ENCODE results near the gene RUSC2.
"Not testable (repeated sequence)": the region's sequence is repeated elsewhere in the genome, so short reads cannot be mapped to it uniquely, and the experiment has no call there.

The RUSC2 gene

DNA sequence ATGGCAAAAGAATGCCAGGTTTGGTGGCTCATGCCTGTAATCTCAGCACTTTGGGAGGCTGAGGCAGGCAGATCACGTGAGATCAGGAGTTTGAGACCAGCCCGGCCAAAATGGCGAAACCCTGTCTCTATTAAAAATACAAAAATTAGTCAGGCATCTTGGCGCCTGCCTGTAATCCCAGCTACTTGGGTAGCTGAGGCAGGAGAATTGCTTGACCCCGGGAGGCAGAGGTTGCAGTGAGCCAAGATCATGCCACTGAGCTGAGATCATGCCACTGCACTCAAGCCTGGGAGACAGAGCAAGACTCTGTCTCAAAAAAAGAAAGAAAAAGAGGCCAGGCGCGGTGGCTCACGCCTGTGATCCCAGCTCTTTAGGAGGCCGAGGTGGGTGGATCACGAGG lies 8.3 kb downstream of the RUSC2 start:
- DNase-seq = not testable (repeated sequence)

DNA sequence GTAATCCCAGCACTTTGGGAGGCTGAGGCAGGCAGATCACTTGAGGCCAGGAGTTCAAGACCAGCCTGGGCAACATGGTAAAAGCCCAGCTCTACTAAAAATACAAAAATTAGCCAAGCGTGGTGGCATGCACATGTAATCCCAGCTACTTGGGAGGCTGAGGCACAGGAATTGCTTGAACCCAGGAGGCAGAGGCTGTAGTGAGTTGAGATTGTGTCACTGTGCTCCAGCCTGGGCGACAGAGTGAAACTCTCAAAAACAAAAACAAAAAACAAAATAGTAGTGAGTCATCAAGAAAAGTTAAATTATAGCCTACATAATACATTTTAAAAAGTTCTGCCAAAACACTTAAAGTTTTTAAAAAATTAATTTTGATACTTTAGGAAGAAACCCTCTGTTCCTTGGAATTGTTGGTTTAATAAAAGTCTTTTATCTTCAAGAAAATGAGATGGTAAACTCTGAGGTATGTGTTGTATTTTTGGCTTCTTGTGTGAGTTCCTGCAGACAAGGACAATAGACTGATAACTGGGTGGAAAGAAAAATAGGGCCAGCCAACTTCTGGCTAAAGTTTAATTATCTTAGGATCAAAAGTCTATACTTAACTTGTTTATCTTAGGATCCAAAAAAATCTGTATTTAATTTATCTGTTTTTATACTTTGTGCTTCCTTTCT lies 9.3 kb downstream of the RUSC2 start:
- DNase-seq = no peak

DNA sequence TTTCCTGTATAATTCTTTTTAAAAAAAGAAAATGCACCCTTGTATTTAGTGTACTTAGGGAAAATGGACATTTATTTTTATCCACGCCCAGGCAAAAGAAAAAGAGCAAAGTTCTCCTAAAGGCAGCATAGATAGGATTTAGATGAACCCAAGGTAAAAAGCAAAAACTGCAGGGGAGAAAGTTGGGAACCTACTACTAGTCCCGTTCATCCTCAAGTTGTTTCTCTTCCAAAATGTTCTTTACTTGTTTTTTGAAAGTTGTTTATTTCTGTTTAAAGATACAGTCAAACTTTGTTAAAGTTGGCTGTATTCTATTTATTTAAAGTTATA lies 9.8 kb downstream of the RUSC2 start:
- no peak for DNase-seq

DNA sequence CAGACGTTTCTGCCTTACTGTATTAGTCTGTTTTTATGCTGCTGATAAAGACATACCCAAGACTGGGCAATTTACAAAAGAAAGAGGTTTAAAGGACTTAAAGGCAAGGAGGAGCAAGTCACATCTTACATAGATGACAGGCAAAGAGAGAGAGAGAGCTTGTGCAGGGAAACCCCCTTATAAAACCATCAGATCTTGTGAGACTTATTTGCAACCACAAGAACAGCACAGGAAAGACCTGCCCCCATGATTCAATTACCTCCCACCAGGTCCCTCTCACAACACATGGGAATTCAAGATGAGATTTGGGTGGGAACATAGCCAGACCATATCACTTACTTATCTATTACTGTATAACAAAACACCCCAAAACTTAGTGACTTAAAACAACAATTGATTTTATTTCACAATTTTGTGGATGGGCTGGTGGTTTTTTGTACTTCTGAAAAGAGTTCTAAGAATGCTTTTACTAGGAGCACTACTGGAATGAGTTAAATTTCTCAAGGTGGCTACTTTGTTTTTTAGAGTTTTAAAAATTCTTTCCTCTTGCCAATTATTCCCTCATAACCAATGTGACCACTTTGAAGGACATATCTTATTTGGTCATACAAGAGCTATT lies 10.3 kb downstream of the RUSC2 start:
- DNase-seq = no peak

DNA sequence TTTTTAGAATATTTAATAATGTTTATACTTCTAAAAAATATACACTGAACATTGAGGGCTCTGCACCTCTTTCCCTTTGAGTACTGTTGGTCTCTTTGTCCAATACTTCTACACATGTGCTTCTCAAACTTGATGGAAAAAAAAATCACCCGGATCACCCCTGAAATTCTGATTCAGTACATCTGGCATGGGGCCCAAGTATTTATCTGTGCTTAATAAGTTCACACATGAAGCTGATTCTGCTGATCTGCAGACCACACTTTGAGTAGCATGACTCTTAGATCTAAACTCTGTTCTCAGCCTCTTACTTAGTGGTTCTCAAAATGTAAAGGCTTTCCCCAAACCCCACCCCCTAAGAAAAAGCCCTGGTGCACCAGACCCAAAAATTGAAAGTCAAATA lies 12.0 kb downstream of the RUSC2 start:
- DNase-seq = no peak

DNA sequence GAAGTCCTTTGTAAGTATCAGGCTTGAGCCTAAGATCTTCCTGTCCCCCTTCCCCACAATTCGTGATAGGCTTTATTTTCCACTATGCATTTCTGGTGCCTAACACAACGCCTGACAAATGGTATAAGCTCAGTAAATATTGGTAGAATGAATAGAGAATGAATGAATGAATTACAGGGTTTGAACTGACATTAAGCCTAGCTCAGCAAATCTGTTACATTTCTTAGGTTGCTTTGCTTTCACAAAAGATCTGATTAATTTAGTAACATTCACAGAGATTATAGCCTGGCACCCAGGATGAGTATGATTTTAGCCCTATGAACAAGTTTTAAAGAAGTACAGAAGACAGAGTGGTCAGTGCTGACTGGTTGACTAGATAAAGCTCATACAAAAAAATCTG lies 16.4 kb downstream of the RUSC2 start:
- DNase-seq = no peak

DNA sequence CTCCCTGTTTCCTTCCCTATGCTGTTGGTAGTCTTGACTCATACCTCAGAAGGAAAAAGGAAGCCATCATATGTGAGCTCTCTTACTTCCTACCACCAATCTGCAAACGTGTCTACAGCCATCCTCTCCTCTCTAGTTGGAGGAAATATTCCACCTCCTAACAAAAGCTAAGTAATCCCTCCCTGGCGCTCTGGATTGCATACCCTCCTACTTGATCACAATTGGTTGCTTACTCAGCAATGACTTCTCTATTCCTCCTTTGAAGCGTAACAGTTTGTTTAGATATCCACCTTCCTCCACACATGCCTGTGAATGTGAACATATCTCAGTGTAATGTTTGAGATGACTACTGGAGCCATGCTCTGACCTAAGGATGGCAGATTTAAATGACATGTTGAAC lies 18.2 kb downstream of the RUSC2 start:
- DNase-seq = no peak

DNA sequence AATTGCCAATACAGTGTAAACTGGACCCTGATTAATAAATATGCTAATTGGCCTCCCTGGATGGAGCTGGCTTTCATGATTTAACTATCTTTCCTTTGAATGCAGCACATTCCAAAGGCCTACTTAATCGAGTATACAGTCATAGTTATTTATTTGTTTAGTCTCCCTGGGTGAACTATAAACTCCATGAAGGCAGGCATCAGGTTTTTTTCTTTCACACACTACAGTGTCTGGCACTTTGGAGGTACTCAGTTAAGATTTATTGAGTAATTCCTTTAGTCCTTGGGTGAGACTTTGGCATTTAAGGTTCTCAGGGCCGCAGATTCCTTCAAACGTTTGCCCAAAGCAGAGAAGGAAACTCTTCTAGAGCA lies 20.5 kb downstream of the RUSC2 start:
- no peak for DNase-seq

DNA sequence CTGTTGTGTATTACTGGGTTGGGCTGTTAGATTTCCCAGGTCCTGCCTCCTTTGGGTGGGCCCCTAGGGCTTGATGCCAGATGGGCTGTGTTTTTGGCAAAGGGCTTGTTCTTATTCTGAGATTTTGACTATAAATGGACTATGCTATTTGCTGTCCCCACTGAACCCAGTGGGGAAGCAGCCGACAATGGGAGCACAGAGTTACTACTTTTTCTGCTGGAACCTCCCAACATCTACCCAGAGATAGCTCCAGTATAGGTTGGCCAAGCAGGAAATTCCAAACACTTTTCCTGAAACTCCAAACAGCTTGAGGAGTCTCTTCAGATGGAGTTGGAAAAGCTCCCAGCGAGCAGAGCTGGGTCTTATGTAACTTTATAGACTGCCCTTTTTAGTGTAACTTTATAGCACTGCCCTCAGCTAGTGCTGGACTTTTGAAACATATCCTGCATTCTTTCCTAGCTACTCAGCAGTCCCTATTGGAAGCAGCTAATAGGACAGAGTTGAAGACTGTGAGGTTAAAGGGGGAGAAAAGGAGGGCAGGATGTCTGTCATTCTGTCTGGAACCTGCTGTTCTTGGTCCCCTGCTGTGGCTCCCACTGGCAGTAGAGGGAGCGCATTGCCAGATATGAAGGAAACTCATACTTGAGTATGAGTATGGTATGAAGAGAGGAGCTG lies 21.0 kb downstream of the RUSC2 start:
- no peak for DNase-seq

DNA sequence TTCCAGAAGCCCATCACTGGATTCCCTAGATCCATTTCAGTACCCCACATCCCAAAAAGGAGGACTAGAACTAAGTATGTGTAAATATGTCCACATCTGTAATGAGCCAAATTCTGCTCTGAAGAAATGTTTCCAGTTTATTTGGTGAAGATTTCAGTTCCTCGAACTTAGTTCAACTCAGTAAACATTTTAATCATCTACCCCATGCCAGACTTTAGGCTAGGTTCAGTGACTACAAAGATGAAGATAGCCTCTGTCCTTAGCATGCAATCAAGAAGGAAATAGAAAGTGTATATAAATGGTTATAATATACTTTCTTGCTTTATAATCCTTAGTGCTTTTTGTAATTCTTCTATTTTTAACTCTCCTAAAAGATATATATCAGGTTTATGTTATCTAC lies 21.5 kb downstream of the RUSC2 start:
- DNase-seq = no peak

DNA sequence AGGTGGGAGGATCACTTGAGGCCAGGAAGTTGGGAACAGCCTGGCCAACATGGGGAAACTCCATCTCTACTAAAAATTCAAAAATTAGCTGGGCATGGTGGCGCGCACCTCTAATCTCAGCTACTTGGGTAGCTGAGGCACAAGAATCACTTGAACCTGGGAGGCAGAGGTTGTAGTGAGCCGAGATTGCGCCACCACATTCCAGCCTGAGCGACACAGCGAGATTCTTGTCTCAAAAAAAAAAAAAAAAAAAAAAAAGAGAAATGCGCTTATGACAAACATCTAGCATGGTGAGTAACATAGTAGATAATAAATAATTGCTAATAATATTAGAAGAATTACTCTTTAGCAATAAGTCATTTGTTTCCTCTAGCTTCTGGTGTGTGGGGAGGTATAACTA lies 25.9 kb downstream of the RUSC2 start:
- no peak for DNase-seq

DNA sequence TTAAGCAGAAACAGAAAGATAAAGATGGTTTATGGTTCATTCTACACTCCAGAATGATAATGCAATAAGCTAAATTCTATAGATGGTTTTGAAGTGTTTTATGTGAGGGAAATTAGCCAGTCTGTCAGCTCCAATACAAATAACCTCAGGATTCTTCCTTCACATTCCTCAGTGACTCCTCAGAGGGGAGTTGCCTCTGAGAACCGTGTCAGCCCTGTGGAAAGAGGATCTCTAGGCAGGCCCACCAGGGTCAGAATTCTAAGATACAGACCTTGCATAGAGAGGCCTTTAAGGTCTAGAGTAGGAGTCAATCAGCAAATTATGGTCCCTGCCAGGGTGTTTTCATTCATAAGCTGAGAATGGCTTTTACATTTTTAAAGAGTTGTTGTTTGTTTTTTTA lies 26.6 kb downstream of the RUSC2 start:
- DNase-seq = no peak

DNA sequence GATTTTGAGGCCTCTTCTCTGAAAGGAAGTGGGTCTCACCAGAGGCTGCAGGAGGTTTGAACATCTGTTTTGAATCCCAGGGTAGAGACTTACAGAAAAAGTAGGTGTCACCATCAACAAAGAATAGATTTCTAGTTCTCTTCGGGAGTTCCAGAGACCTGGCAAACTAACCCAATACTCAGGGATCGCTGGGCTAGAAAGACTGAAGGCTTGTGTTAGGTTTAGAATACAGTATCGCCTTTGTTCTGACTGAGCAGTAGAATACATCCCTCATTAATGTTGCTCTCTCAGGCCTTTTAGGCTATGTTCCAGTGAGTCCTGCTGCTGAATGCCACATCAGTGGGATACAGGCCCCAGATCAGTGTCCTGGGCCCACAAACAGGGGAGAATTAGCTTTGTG lies 27.2 kb downstream of the RUSC2 start:
- no peak for DNase-seq

DNA sequence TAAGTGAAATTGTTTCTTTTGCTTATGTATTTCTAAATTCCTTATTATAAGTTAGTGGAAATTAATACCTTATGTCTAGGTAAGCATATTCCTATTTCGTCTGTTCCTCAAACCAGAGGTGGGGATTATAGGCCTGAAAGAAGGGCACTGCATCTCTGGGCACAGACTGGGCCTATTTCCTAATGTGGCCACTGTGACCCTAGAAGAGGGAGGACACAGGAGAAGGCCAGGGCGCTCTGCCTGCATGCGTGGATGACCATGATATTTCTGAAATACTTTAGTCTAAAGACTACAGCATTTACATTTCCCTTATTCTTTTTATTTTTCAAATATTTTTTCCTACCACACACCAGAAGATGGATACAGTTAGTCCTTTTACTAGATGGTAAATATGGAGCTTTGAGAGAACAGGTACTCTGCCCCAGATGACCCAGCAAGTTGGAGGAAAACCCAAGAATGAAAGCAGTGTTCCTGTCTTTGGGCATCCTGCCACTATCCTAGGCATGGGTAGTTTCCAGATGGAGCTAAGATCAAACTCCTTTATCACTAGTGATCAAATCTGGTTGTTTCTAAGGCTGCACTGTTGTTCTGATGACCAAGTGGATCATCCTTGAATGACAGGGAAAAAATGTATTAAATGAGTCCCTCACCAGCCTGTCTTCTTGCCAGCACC lies 27.8 kb downstream of the RUSC2 start:
- DNase-seq = no peak

DNA sequence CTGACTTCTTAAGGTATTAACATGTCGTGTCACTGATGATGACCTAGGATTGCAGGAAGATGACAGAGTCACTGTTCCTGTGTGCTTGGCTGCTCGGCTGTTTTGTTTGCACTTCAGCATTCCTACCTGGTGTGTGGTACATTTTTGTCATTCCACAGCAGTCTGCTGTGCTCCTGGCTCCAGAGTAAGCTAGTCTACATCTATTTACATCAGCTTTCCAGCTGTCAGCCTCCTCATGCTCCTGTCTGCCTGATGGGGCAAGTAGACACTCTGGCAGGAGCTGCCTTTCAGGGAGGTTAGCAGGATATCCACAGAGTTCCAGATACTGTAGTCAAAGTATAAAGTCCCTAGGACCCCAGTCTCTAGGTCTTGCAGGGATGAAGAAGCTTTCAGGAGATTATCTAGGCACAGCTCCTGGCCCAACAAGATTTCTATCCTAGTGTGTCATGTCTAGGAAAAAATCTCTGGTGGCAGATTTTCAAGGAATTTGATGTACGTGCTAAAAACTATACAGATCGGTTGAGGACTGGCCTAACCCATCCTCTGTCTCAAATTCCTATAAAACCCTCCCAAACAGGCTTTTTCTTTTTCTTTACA lies 28.4 kb downstream of the RUSC2 start:
- DNase-seq = no peak

DNA sequence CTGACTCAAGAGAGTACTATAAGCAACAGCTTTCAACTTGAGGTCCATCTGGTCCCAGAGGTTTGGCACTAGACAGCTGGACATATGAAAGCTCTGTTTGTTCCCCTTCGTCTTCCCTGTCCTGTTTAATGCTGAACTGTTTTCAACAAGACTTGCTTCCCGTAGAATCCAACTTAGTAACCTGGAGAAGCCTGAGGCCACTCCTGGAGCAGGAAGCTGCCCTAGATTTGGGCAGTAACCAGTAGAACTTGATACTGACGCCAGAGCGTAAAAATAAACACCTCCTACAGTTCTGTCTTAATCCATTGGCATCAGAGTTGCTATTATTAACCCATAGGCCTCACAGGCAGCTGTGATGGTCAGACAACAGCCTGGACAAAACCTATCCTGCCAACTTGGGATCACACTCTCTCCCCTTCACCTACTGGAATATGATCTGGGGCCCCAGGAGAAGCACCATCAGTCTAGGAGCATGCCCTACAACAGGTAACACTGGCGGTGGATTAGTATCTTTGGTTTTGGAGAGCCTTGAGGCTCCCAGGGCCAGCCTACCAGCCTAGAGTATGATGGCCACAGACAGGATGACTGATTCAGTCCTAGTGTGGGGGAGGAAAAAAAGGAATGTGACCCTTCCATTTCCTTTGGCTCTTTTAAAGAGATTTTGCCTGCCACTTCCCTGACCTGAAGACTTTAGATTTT lies 29.2 kb downstream of the RUSC2 start:
- DNase-seq = no peak

DNA sequence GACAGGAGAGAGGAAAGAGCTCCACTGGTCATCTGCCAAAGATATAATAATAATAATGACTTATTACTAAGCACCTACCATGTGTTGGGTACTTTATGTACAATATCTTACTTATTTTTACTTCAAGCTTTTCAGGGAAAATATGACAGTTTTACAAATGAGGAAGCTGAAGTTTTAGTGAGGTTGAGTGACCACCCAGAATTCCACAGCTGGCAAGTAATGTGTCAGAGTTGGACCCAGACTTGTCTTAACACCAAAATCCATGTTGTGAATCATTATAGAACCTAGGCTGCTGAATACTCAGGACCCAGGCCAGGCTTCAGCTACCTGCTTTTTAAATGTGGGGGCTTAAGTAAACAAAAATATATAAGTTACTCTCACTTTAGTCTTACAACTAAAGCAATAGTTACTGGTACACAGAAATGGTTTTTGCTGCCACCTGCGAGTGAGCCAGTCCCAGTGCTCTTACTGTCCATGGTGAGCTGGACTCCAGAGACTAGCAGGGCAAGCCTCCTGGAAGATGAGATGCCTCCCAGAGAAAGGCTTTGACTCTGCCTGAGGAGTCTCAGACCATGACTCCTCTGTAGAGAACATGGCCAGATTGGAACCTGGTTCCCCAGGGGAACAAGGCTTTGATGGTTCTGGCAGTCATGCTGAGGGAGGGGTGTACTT lies 29.9 kb downstream of the RUSC2 start:
- DNase-seq = no peak

DNA sequence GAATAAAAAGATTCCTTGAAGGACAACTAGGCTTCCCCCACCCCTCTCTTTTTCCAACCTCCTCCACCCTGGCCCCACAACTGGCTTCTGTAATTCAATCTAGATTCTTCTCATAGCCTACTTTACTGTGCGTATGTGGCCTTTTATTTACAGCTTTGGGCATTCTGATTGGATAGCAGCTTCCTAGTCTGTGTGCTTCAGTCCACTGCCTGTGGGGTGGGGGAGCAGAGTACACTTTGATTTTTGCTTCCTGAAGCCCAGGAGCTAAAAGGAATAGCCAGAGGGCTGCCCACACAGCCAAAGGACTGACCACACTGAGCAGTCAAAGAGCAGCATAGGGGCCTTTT lies 30.4 kb downstream of the RUSC2 start:
- no peak for DNase-seq

DNA sequence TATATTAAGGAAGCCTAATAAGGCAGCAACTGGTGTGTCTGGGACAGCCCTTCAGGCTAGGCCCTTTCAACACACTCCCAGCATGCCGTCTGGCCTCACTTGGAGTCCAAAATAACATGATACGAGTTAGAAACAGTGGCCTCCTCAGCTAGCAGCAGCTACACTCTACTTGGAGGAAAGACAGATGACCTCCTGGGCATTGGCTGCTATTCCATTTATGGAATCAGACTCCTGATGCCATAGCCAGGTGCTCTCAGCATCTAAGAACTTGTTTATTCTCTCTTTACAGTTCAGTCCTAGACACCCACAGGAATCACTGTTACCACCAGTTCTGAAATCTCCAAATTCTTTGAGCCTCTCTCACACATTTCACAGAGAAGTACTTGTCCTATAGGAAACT lies 31.8 kb downstream of the RUSC2 start:
- DNase-seq = no peak

DNA sequence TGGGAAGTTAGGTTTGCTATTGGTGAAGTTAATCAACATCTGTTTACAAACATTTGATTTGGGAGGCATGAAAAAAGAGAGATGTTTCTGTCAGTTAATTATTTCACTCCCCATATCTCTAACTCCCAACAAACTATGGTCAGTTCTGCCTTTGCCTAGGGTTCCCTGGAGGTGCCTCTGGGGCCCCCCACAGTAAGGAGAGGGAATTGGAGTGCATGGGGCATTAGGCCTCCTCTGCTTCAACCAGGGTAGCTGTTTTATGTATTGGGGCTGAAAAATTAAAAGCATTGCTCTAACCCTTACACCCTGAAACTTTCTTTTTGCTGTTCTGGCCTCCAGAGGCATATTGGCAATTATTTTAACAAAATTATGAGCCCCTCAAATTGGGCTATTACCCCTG lies 32.3 kb downstream of the RUSC2 start:
- DNase-seq = no peak

DNA sequence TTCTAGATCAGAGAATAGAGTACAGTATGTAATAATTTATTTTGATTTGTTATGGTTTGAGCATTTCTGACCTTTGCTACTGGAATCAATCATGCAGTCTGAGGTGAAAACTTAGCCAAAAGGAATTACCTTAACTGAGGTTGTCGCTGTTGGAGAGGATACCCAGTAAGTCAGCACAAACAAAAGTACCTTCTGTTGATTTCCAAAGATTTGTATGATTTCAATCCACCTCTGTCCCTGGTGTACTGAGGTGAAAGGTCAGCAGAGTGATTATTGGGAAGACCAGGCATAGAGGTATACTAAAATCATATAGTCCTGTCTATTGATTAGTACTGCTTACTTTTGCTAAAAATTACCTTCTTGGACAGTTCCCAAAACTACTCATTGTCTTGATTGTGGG lies 32.8 kb downstream of the RUSC2 start:
- no peak for DNase-seq

DNA sequence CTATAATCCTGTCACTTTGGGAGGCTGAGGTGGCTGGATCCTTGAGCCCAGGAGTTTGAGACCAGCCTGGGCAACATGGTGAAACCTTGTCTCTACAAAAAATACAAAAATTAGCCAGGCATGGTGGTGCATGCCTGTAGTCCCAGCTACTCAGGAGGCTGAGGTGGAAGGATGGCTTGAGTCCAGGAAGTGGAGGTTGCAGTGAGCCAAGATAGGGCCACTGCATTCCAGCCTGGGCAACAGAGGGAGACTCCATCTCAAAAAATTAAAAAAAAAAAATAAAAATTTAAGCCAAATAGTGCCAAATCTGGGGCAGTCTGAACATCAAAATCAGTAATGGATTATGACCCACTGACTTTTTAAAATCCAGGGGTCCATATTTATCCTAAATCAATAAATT lies 33.6 kb downstream of the RUSC2 start:
- not testable (repeated sequence) for DNase-seq
